B cell (primary cell): Measurements from ENCODE around the gene FBN1. TPM values are rescaled to one million over a fixed set of nuclear protein-coding genes. Genes with fewer than 3 reads are reported as not detected.

ENCODE experiments used
- ATAC-seq: fragments of 200-7000 bp; cut with Tn5 transposase; one replicate; pipeline ENCODE4 v1.10.0; 2021; ENCODE audit warnings: low read depth, mild to moderate bottlenecking, moderate number of reproducible peaks, moderate library complexity
- CTCF ChIA-PET: fragments of 350-600 bp; sonication (Branson Sonifier 250); formaldehyde crosslinking; loops from one replicate; lab custom pipeline; 2021; ENCODE audit warnings: antibody characterized with exemption, inconsistent platforms; lab: Charles Lee
- POLR2A ChIA-PET: fragments of 350-600 bp; sonication (Branson Sonifier 250); formaldehyde crosslinking; loops from one replicate; lab custom pipeline; 2021; ENCODE audit warnings: antibody characterized with exemption; lab: Charles Lee
- DNase-seq: peaks from one replicate; pipeline ENCODE4 v3.0.0; 2013
- H2AFZ ChIP-seq: 2 replicates; pipeline ENCODE4 v1.6.1; 2012; ENCODE audit warnings: mild to moderate bottlenecking, low read depth, low read length; ENCODE audit not compliant: insufficient read depth, poor library complexity, severe bottlenecking
- H3K27ac ChIP-seq, 2 donors: 1 replicate in 1 of 2; 2 replicates in 1 of 2; pipeline ENCODE4 v1.5.1; 2012 to 2013; ENCODE audit warnings: low read length in 2 of 2, mild to moderate bottlenecking in 2 of 2, moderate library complexity in 1 of 2
- H3K27me3 ChIP-seq, 4 experiments: fragments of 200-600 bp in 1 of 4; sonication (generic) in 1 of 4; replicated peaks in 1 of 4; 1 replicate in 2 of 4; 2 replicates in 2 of 4; pipeline versions ENCODE4 v1.6.1 to v1.7.0; 2013 to 2016; ENCODE audit warnings: low read length in 3 of 4, mild to moderate bottlenecking in 2 of 4, mixed read lengths in 1 of 4, moderate library complexity in 1 of 4; ENCODE audit not compliant: insufficient read depth in 4 of 4, control insufficient read depth in 3 of 4; ENCODE audit errors: control extremely low read depth in 1 of 4
- H3K36me3 ChIP-seq, 2 experiments: replicated peaks in 1 of 2; 1 replicate in 1 of 2; 2 replicates in 1 of 2; pipeline versions ENCODE4 v1.6.1 to v1.7.1; 2013; ENCODE audit warnings: low read length in 1 of 2; ENCODE audit not compliant: insufficient read depth in 2 of 2, control insufficient read depth in 1 of 2; ENCODE audit errors: control extremely low read depth in 1 of 2, extremely low read depth in 1 of 2
- H3K4me1 ChIP-seq, 2 donors: fragments of 200-600 bp in 1 of 2; sonication (generic) in 1 of 2; 1 replicate in 1 of 2; 2 replicates in 1 of 2; pipeline versions ENCODE4 v1.5.1 to v1.6.1; 2013 to 2017; ENCODE audit warnings: low read length in 2 of 2; ENCODE audit not compliant: control insufficient read depth in 2 of 2, insufficient read depth in 2 of 2
- H3K4me2 ChIP-seq: replicated peaks from 2 replicates; pipeline ENCODE3; 2012; ENCODE audit warnings: mild to moderate bottlenecking, low read depth, low read length; ENCODE audit not compliant: poor library complexity, severe bottlenecking
- H3K4me3 ChIP-seq, 5 experiments: fragments of 200-600 bp in 1 of 5; sonication (generic) in 1 of 5; 1 replicate in 3 of 5; 2 replicates in 2 of 5; pipeline versions ENCODE4 v1.5.1 to v1.7.0; 2011 to 2016; ENCODE audit warnings: low read length in 4 of 5, mild to moderate bottlenecking in 4 of 5, low read depth in 2 of 5, control low read depth in 1 of 5, moderate library complexity in 1 of 5; ENCODE audit not compliant: insufficient read depth in 1 of 5; ENCODE audit errors: control extremely low read depth in 1 of 5, extremely low read depth in 1 of 5
- H3K79me2 ChIP-seq: fragments of 200-600 bp; sonication (generic); one replicate; pipeline ENCODE4 v1.6.0; 2016; ENCODE audit warnings: low read length; ENCODE audit not compliant: control insufficient read depth, insufficient read depth
- H3K9ac ChIP-seq: fragments of 200-600 bp; sonication (generic); 2 replicates; pipeline ENCODE4 v1.6.1; 2017; ENCODE audit warnings: mild to moderate bottlenecking, low read length, moderate library complexity
- H3K9me3 ChIP-seq, 3 donors: one replicate each; pipeline versions ENCODE4 v1.6.1 to v1.7.1; 2013; ENCODE audit warnings: low read length in 2 of 3; ENCODE audit not compliant: control insufficient read depth in 2 of 3, insufficient read depth in 1 of 3; ENCODE audit errors: control extremely low read depth in 1 of 3
- H4K20me1 ChIP-seq: 2 replicates; pipeline ENCODE4 v1.6.0; 2012; ENCODE audit warnings: mild to moderate bottlenecking, low read length; ENCODE audit not compliant: insufficient read depth, control insufficient read depth, poor library complexity, severe bottlenecking
- H3K27ac Mint-ChIP-seq: one replicate; pipeline ENCODE4 v1.8.0; 2021; ENCODE audit warnings: mixed read lengths
- H3K27me3 Mint-ChIP-seq: one replicate; pipeline ENCODE4 v1.8.0; 2021; ENCODE audit warnings: mixed read lengths
- H3K4me1 Mint-ChIP-seq: one replicate; pipeline ENCODE4 v1.8.0; 2021; ENCODE audit warnings: mixed read lengths
- H3K4me3 Mint-ChIP-seq: one replicate; pipeline ENCODE4 v1.8.0; 2021; ENCODE audit warnings: mixed read lengths
- H3K9me3 Mint-ChIP-seq: one replicate; pipeline ENCODE4 v1.8.0; 2022; ENCODE audit warnings: mixed read lengths; ENCODE audit not compliant: insufficient read depth
- EZH2 ChIP-seq: IDR thresholded peaks from 2 replicates; pipeline ENCODE4 v1.6.1; 2012; ENCODE audit warnings: borderline replicate concordance, low read depth, mild to moderate bottlenecking, moderate library complexity, low read length; ENCODE audit not compliant: insufficient read depth, poor library complexity, severe bottlenecking
- WGBS: methylation state at CpG from one replicate; pipeline ENCODE4 v1.1.5; 2013; ENCODE audit warnings: missing lambda C conversion rate; ENCODE audit not compliant: insufficient coverage; 5-methylcytosine and 5-hydroxymethylcytosine counted together
- intact Hi-C: fragments of 100-400 bp; cut with micrococcal nuclease; formaldehyde crosslinking; loops from one replicate; pipeline ENCODE4 v1.10.0; 2022
- polyA plus RNA-seq: library from polyadenylated mRNA; depleted of rRNA; stranded (reverse); fragments of >200 nt; gene quantifications from 2 replicates; pipeline ENCODE4 v1.2.3, GENCODE V29; 2012
- total RNA-seq, 2 donors: library from RNA; stranded (reverse); fragments of 120-200 nt in 1 of 2; gene quantifications; 1 replicate in 1 of 2; 2 replicates in 1 of 2; pipeline versions ENCODE4 v1.2.3 to v1.2.4, GENCODE V29; 2013 to 2022
- TF ChIP-seq, protein P1 (sequence below): fragments of 200-600 bp; IDR thresholded peaks from one replicate; pipeline ENCODE4 v1.8.0; 2022; ENCODE audit warnings: antibody characterized with exemption, mild to moderate bottlenecking

FBN1 gene
- total and polyA plus RNA-seq, 2 donors (not counting 1 experiment from before 2014, with no cell fraction given): 0.15 to 0.25 TPM

- DNase-seq: no peak
- Histone ChIP-seq H3K4me2 (no peak overlapping the region), H4K20me1 (no peaks in the 10 kb centered on the region), H3K4me3 (no peak overlapping the region), H3K9ac (no peak overlapping the region), H3K27me3 (no peaks in the 10 kb centered on the region), H3K9me3 (no peaks in the 10 kb centered on the region), H3K36me3 (no peaks in the 10 kb centered on the region), H3K27ac (no peak overlapping the region), H3K79me2 (no peaks in the 10 kb centered on the region), H3K4me1 (no peaks in the 10 kb centered on the region), H2AFZ (no peak overlapping the region)
- no peak for ATAC-seq
- CTCF ChIA-PET: no interaction called here
- POLR2A ChIA-PET: no interaction called here
- Mint-ChIP-seq H3K4me1 (no peaks in the 10 kb centered on the region), H3K27ac (no peak overlapping the region), H3K27me3 (no peaks in the 10 kb centered on the region), H3K4me3 (no peak overlapping the region), H3K9me3 (no peaks in the 10 kb centered on the region)
- TF ChIP-seq, protein P1, sequence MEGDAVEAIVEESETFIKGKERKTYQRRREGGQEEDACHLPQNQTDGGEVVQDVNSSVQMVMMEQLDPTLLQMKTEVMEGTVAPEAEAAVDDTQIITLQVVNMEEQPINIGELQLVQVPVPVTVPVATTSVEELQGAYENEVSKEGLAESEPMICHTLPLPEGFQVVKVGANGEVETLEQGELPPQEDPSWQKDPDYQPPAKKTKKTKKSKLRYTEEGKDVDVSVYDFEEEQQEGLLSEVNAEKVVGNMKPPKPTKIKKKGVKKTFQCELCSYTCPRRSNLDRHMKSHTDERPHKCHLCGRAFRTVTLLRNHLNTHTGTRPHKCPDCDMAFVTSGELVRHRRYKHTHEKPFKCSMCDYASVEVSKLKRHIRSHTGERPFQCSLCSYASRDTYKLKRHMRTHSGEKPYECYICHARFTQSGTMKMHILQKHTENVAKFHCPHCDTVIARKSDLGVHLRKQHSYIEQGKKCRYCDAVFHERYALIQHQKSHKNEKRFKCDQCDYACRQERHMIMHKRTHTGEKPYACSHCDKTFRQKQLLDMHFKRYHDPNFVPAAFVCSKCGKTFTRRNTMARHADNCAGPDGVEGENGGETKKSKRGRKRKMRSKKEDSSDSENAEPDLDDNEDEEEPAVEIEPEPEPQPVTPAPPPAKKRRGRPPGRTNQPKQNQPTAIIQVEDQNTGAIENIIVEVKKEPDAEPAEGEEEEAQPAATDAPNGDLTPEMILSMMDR: no peak
- TF ChIP-seq EZH2: no peak
- intact Hi-C loops: no loop called here
- WGBS: 90% methylated on average over 2 of the region's 4 CpGs
These were observed 210.2 kb downstream of the FBN1 start for GRCh38 chr15:48435321-48435720.

DNA sequence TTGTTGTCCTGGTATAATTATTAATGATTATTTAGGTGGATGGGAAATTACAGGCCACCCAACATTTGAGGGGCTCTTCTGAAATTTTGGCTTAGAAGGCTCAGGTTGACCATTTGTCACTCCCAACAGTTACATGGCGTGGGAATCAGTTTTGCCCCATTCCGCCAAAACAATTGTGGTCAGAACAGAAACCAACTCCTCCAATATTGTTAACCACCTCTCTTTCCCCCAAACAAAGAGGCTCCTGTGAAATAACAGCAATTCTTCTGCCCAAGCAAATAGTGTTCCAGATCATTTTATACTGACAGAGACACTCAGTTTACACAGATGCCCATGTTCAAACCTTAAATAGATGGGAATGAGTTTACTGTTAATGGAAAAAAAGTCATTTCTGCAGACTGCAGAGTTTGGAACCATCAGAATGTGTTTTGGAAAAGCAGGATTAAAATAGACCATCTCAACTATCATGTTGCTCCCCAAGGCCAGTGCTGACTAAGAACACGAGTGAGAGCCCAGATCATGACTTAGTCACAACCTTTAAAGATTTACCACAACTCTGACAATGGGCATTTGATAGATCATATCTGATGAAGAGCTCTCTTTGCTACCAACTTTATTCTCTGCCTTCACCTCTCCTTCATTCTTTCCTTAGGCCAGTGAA lies 212.2 kb downstream of the FBN1 start:
- Histone ChIP-seq H2AFZ (no peak overlapping the region), H3K4me3 (no peak overlapping the region), H3K36me3 (no peaks in the 10 kb centered on the region), H3K27me3 (no peaks in the 10 kb centered on the region), H3K9me3 (no peaks in the 10 kb centered on the region), H3K27ac (no peak overlapping the region), H3K79me2 (no peaks in the 10 kb centered on the region), H3K9ac (no peak overlapping the region), H4K20me1 (no peaks in the 10 kb centered on the region), H3K4me1 (no peaks in the 10 kb centered on the region), H3K4me2 (no peak overlapping the region)
- intact Hi-C loops: no loop called here
- DNase-seq (no peak), ATAC-seq (no peak)
- no peaks in the 10 kb centered on the region for H3K27me3 Mint-ChIP-seq
- ChIA-PET POLR2A (no interaction called here), CTCF (no interaction called here)
- TF ChIP-seq, protein P1: no peak
- TF ChIP-seq EZH2: no peak
- no peaks in the 10 kb centered on the region for H3K9me3 Mint-ChIP-seq
- no peaks in the 10 kb centered on the region for H3K4me1 Mint-ChIP-seq
- H3K4me3 Mint-ChIP-seq: no peak overlapping the region
- H3K27ac Mint-ChIP-seq: no peak overlapping the region
- WGBS: 95% methylated on average over 2 of the region's 3 CpGs
